OCI-LY1 (cell line): ENCODE measurements around the gene CCNY.

Experiments used
- H2AFZ ChIP-seq: fragments of 200-600 bp; sonication (generic), shearing (Covaris generic); 2 replicates; pipeline ENCODE4 v1.6.0; 2014; ENCODE audit warnings: antibody characterized with exemption, mild to moderate bottlenecking, low read length
- H3F3A ChIP-seq: fragments of 200-600 bp; sonication (generic), shearing (Covaris generic); 2 replicates; pipeline ENCODE4 v1.6.0; 2014; ENCODE audit warnings: mild to moderate bottlenecking, antibody characterized with exemption, low read length, moderate library complexity; ENCODE audit not compliant: insufficient read depth
- H3K27ac ChIP-seq: fragments of 200-600 bp; sonication (generic); 2 replicates; pipeline ENCODE4 v1.5.1; 2014; ENCODE audit warnings: low read length, mixed run types, mild to moderate bottlenecking, low read depth; ENCODE audit not compliant: poor library complexity, severe bottlenecking
- H3K27me3 ChIP-seq: fragments of 200-600 bp; sonication (generic); 2 replicates; pipeline ENCODE4 v1.6.0; 2014; ENCODE audit warnings: antibody characterized with exemption, mild to moderate bottlenecking, low read length, moderate library complexity; ENCODE audit not compliant: insufficient read depth
- H3K36me3 ChIP-seq: fragments of 200-600 bp; sonication (generic); 2 replicates; pipeline ENCODE4 v1.6.1; 2014; ENCODE audit warnings: mild to moderate bottlenecking, antibody characterized with exemption, low read length, moderate library complexity, mixed read lengths; ENCODE audit not compliant: insufficient read depth
- H3K4me1 ChIP-seq: fragments of 200-600 bp; sonication (generic); 2 replicates; pipeline ENCODE4 v1.5.1; 2014; ENCODE audit warnings: mild to moderate bottlenecking, low read length, moderate library complexity; ENCODE audit not compliant: insufficient read depth, severe bottlenecking
- H3K4me2 ChIP-seq: fragments of 200-600 bp; sonication (generic), shearing (Covaris generic); 2 replicates; pipeline ENCODE4 v1.6.1; 2014; ENCODE audit warnings: low read length
- H3K4me3 ChIP-seq: fragments of 200-600 bp; sonication (generic); 2 replicates; pipeline ENCODE4 v1.5.1; 2014; ENCODE audit warnings: low read length, low read depth, mild to moderate bottlenecking, mixed read lengths; ENCODE audit not compliant: poor library complexity, severe bottlenecking
- H3K79me2 ChIP-seq: fragments of 200-600 bp; shearing (Covaris generic); 2 replicates; pipeline ENCODE4 v1.6.1; 2016; ENCODE audit warnings: mixed run types, low read length, mixed read lengths; ENCODE audit not compliant: insufficient read depth
- H3K9ac ChIP-seq: fragments of 200-600 bp; sonication (generic), shearing (Covaris generic); 2 replicates; pipeline ENCODE4 v1.6.1; 2014; ENCODE audit warnings: mild to moderate bottlenecking, low read length, mixed read lengths
- H3K9me2 ChIP-seq: fragments of 200-600 bp; sonication (generic), shearing (Covaris generic); 2 replicates; pipeline ENCODE4 v1.6.1; 2014; ENCODE audit warnings: low read depth, mild to moderate bottlenecking, low read length, mixed read lengths
- H3K9me3 ChIP-seq: fragments of 200-600 bp; shearing (Covaris generic); 2 replicates; pipeline ENCODE4 v1.6.1; 2014; ENCODE audit warnings: low read length, mixed read lengths
- H4K20me1 ChIP-seq: fragments of 200-600 bp; sonication (generic), shearing (Covaris generic); 2 replicates; pipeline ENCODE4 v1.6.0; 2016; ENCODE audit warnings: mild to moderate bottlenecking, low read length; ENCODE audit not compliant: insufficient read depth
- EZH2 ChIP-seq: fragments of 200-600 bp; sonication (generic), shearing (Covaris generic); IDR thresholded peaks from 2 replicates; pipeline ENCODE4 v1.8.0; 2017; ENCODE audit warnings: borderline replicate concordance, mixed run types, mild to moderate bottlenecking, antibody characterized with exemption, low read length, moderate library complexity, mixed read lengths
- TF ChIP-seq, protein P1 (sequence below): fragments of 200-600 bp; sonication (generic), shearing (Covaris generic); IDR thresholded peaks from 2 replicates; pipeline ENCODE4 v1.5.1; 2017; ENCODE audit warnings: mild to moderate bottlenecking, antibody characterized with exemption, low read length, moderate library complexity, mixed read lengths

Gene CCNY

DNA sequence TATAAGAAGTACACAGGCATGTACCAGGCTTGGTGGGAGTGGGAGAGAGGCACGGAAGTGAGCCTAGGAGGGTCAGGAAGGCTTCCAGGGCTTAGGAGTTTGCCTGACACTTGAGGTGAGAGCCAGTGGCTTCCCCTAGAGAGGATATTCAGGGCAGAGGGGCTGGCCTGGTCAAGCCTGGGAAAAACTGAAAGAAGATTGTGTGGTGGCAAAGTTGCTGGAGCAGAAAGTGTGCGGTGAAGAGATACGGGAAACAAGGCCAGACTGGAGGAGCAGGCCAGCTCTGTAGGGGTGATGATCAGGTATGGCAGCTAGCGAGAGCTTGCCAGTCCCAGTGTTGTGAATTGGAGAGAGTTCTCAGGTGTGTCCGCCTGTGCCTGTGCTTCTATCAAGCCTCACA lies 129.9 kb downstream of the CCNY start:
- Histone ChIP-seq H3K79me2 (no peaks in the 10 kb centered on the region), H3K9me3 (no peaks in the 10 kb centered on the region), H3K9ac (no peak overlapping the region), H3K4me1 (no peaks in the 10 kb centered on the region), H3K36me3 (no peaks in the 10 kb centered on the region), H3K9me2 (no peaks in the 10 kb centered on the region), H3K4me3 (no peak overlapping the region), H2AFZ (no peak overlapping the region), H4K20me1 (no peaks in the 10 kb centered on the region; the same call in 1 of the 2 replicates), H3K4me2 (no peak overlapping the region), H3K27ac (no peak overlapping the region), H3K27me3 (no peaks in the 10 kb centered on the region), H3F3A (no peaks in the 10 kb centered on the region)
- TF ChIP-seq, protein P1, sequence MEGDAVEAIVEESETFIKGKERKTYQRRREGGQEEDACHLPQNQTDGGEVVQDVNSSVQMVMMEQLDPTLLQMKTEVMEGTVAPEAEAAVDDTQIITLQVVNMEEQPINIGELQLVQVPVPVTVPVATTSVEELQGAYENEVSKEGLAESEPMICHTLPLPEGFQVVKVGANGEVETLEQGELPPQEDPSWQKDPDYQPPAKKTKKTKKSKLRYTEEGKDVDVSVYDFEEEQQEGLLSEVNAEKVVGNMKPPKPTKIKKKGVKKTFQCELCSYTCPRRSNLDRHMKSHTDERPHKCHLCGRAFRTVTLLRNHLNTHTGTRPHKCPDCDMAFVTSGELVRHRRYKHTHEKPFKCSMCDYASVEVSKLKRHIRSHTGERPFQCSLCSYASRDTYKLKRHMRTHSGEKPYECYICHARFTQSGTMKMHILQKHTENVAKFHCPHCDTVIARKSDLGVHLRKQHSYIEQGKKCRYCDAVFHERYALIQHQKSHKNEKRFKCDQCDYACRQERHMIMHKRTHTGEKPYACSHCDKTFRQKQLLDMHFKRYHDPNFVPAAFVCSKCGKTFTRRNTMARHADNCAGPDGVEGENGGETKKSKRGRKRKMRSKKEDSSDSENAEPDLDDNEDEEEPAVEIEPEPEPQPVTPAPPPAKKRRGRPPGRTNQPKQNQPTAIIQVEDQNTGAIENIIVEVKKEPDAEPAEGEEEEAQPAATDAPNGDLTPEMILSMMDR: no peak
- TF ChIP-seq EZH2: no peak

GRCh38 chr10:35466661-35467060 lies 130.4 kb downstream of the CCNY start:
- H3K4me1 ChIP-seq: no peaks in the 10 kb centered on the region
- no peaks in the 10 kb centered on the region for H3K27me3 ChIP-seq
- no peak overlapping the region for H3K4me2 ChIP-seq
- no peaks in the 10 kb centered on the region for H3K9me2 ChIP-seq
- no peak overlapping the region for H3K4me3 ChIP-seq
- H3K9ac ChIP-seq: no peak overlapping the region
- H3K9me3 ChIP-seq: no peaks in the 10 kb centered on the region
- no peaks in the 10 kb centered on the region for H3K36me3 ChIP-seq
- no peaks in the 10 kb centered on the region for H3K79me2 ChIP-seq
- no peaks in the 10 kb centered on the region; the same call in 1 of the 2 replicates for H4K20me1 ChIP-seq
- no peak overlapping the region for H3K27ac ChIP-seq
- H2AFZ ChIP-seq: no peak overlapping the region
- TF ChIP-seq, protein P1: no peak
- TF ChIP-seq EZH2: no peak
- H3F3A ChIP-seq: no peaks in the 10 kb centered on the region

- no peak overlapping the region for H3K27ac ChIP-seq
- no peak overlapping the region for H2AFZ ChIP-seq
- no peak overlapping the region for H3K9ac ChIP-seq
- H3K36me3 ChIP-seq: no peaks in the 10 kb centered on the region
- no peaks in the 10 kb centered on the region; the same call in 1 of the 2 replicates for H4K20me1 ChIP-seq
- no peaks in the 10 kb centered on the region for H3K27me3 ChIP-seq
- no peak for TF ChIP-seq EZH2
- TF ChIP-seq, protein P1: no peak
- H3K4me1 ChIP-seq: no peaks in the 10 kb centered on the region
- no peaks in the 10 kb centered on the region for H3K79me2 ChIP-seq
- H3K4me2 ChIP-seq: no peak overlapping the region
- H3K9me2 ChIP-seq: no peaks in the 10 kb centered on the region
- no peaks in the 10 kb centered on the region for H3F3A ChIP-seq
- no peak overlapping the region for H3K4me3 ChIP-seq
- no peaks in the 10 kb centered on the region for H3K9me3 ChIP-seq
Observed at GRCh38 chr10:35467186-35467585, 130.9 kb downstream of the CCNY start.
